DMS79 treated with DMSO at 0.1 percent for 48 hours (cell line): ENCODE data around the gene CEP57.

Source experiments
- DNase-seq: peaks from one replicate; lab custom pipeline; 2025; lab: John Stamatoyannopoulos, UW

The CEP57 gene

DNA sequence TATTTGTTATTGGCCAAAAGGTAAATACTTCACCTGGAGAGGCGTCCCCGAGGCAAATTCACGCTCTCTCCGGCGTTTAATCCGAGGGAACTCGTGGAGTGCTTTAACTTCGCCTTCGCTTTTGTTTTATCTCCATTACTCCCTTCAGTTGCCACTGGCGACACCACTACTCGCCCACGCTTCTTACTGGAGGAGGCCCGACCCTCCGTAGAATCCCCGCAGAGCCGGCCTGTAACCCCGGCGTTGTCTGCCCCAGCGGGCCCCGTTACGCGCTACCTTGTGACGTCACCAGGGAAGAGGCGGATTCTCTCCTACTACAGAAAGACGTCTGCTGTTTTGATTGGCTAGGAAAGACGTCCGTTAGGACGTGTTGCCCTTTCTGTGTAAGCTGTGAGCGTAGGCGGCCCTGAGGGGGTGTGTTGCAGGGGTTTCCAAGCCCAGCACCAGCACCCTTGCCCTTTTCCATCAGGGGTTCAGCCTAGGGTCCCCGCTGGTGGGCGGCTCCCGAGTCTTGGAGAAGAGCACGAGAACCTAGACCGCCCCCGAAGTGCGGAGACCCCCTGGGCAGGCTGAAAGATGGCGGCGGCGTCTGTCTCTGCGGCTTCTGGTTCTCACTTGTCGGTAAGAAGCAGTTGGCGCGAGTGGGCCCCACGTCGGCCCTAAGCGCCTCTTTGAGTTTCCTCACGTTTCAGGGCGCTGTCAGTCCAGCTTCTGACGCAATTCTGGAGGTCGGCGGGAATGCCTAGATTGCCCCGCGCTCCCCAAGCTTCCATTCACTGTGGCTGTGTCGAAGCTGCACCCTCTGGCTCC, at the start of gene CEP57:
CEP57 (plus strand) TSS at position 376 of the 810 bp plus-strand sequence; CDS start at position 577, 201 bp downstream.
- peak; percentile 97 for DNase-seq

DNA sequence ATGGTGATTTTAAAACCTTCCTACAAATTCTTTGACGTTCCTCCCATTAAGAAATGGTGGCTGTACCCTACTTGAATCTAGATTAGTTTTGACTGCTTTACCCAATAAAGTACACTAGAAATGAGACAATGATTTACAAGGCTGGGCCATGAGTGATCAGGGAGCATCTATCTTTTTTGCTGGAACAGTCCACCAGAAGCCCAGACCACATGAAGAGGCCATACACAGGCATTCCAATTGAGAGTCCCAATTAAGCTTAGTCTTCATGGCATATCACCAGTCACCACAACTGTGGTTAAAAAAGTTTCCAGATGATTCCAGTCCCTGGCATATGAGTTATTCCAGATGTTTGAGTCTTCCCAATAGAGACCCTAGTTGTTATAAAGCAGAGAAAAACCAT, 40.2 kb upstream of the CEP57 start:
- DNase-seq, result no peak

DNA sequence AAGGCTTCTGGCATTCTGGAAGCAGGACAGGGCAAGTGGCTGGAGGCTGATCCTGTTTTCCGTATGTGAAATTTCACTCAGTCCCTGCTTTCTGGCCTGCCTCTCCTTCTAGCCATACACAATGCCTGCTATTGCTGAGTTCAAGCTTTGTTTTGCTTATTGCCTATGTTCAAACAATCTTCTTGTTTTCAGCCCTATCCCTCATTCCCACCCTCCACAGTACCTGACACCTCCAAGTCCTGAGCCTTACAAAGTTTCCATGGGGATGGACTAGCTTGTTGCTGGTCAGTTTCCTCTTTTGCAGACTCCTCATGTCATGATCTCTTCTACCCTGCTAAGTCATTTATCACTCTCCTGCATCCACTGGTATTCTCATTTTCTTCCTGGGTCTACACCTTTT, 38.8 kb upstream of the CEP57 start:
- no peak for DNase-seq

DNA sequence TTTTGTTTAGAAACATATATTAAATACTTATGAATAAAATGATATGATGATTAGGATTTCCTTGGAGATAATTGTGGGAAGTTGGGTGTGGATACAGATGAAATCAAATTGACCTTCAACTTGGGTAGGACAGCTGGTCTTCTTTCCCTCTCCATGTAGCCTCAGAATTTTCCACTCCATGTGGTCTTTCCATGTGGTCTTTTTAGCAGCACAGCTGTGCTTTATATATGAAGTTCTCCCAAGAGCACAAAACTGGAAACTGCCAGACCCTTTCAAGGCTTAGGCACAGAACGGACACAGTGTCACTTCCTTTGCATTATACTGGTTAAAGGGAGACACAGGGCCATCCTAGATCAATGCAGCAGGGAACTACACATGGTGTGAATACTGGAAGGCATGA, 29.4 kb upstream of the CEP57 start:
- no peak for DNase-seq

DNA sequence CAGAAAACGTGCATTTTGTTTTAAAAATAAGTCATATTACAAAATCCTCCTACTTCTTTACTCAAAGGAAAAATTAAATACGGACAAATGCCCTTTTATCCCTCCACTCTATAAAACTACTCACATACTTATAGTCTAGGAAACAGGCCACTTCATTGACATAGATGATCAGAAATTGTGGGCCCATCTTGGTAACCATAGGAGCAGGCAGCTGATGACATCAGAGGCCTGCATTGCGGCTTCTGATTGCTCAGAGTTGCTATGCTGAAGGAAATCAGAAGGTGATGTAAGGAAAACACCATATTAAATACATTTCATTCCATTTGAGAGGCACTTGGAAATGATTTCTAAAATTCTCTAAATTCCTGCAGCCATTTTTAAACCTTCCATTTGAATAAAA, 27.8 kb upstream of the CEP57 start:
- no peak for DNase-seq

DNA sequence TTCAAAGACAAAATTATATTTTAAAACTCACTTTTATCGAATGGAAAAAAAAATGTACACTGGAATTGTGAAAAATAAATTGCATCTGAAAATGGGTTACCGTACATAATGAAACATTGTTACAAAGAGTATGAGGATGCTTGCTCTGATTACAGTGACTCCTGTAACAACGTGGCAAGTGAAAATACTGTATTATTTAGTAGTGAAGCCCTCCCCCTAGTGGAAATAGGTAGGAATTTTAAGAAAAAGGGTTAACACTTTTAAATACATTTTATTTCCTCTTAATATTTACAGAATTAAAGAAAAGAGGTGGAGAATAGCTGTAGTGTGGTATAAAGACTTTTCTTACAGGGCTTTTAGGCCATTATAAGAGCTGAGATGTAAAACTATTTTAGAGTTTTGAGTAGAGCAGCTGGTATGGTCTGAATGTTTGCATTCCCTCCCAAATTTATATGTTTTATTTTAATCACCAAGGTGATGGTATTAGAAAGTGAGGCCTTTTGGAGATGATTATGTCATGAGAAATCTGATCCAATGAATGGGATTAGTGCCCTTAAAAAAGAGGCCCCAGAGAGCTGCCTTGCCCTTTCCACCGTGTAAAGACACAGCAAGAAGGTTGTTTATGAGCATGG, 25.9 kb upstream of the CEP57 start:
- DNase-seq, result peak; percentile 85

DNA sequence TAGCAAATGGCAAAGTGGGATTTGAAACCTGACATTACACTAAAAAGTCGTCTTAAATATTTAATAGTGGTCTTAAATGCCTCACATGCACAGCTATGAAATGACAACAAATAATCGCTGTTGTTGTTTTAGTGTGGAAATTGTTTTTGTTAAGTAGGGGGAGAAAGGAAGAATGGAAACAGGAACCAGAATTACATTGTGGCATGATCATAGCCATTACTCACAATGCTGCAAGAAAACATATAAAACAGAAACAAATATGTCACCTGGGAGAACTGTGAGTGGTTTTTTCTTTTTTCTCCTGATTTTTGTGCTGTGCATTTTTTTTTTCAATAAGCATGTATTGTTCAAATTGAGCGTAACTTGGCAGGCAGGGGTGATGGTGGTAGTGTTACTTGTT, 23.6 kb upstream of the CEP57 start:
- DNase-seq, result no peak

DNA sequence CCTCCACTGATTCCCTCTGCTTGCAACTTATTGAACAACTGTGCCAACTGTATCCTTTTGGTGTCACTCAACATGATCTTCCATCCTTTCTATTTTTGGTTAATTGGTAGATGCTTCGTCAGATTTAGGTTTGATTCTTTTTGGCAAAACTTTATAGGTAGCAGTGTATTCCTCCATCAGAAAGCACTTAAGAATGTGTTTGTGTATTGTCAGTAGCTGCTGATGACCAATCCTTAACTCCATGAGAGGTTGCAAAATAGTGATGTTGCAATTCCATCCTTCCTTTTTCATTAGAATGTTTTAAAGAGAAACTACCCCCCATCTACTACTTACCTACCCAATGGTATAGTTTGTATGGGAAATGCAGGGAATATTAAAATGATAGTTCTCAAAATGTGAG, 22.8 kb upstream of the CEP57 start:
- no peak for DNase-seq

DNA sequence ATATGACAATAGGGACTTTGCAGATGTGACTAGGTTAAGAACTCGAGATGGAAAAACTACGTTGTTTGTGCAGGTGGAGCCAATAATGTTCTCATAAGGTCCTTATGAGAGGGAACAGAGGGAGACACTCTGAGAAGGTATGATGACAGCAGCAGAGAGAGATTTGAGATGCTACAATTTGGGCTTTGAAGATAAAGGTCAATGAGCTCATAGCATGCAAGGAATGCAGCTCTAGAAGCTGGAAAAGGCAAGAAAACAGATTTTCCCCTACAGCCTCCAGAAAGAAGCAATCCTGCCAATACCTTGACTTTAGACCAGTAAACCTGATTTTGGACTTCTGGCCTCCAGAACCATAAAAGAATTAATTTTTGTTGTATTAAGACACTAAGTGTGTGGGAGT, 21.8 kb upstream of the CEP57 start:
- DNase-seq, result no peak

DNA sequence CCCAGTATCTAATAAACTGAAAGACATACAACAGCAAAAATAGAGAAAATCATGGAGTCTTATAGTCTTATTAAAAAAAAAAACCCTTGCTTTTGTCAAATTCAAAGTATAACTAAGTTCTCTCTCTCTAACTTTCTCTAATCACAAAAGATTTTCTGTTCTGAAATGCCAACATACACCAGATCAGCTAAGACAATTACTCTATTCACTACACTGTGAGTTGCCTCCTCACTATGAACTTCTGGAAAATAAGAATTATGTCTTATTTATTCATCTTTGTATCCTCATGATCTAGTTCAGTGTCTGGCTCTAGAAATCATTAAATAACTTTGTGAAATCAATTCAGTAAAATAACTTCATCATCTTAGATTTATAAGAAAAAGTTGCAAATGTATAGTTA, 13.4 kb upstream of the CEP57 start:
- DNase-seq, result no peak

DNA sequence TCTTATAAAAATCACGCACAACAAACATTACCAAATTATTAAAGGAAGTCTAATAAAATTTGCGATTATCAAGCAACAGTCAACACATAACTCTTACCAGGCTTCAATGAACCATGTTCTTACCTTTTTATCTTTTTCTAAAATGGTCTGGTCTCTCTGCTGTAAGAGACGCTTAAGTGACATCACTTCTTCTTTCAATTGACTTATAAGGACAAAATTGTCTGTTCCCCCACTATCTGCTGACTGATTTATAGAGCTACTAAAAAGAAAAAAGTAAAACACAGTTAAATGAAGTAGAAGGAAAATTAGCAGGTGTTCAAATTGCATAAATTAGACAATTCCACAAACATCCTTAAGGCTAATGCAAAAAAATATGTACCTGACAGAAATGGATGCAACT, 11.6 kb upstream of the CEP57 start:
- DNase-seq, result no peak

DNA sequence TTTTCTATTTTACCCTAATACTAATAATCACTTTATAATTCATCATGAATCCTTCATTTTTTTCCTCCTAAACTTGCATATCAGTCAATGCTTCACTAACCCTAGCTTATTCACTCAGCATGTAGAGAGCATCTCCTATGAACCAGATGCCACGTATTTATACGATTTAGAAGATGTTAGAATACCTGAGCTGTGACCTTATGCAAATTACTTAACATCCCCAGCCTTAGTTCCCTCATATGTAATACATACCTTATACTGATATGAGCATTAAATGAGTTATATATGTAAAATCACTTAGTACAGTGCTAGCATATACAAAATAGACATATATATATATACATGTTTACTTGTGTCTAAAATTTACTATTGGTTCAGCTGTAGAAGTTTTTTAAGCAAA, 9.8 kb upstream of the CEP57 start:
- DNase-seq, result no peak

DNA sequence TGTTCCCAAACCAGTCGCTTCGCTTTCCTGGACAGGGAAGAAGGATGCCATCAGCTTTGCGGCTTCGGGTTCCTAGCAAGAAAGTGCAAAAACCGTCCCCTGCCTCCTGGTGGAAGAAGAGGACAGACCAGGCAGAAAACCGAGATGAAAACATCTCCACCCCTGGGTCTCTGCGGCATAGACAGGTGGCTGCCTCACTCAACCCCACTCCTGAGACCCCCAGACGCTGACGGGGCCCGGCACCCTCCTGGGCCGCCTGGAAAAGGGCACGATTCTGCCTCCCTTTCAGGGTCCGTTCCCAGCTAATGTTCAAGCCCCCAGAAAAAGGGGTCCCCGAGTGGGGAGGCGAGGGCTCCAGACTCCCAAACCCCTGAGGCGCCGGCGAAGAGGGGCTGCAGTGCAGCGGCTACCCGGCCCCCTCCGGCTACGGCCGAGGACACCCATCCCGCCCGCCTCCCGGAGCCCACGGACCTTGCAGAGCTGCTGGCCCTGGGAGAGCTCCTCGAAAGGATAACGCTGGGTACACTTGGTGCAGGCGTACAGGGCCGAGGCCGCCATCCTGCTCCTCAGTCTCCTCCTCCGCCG, 1.3 kb upstream of the CEP57 start:
- DNase-seq, result peak; percentile 37

DNA sequence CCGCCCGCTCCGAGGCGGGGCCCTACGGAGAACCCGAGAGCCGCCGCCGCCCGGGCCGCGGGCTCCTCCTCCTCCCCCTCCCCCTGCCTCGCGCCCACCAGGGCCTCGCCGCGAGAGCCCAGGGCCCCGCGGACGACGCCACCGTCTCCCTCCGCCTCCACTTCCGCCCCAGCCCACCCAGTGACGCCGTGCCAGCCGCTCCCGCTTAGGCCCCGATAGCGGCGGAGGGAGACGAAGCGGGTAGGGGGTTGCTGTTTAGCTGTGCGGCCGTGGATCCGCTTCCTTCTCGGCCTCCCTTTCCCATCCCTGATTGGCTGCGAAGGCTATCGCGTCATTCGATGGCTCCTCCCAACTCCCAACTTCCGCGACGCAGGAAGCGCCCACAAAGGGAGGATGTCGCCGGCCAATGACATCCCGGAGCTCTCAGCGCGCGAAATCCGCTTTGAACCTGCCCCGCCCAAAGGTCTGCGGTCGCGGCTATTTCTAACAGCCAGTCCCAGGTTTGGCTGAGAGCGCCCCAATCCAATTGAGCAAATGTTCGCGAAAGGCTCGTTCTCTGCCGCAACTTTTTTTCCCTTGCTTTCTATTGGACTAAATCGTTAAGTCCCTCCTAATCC, 684 bp upstream of the CEP57 start, which contains the start of gene FAM76B:
FAM76B (minus strand) TSS at position 277 of the 617 bp plus-strand sequence. CDS start 304 bp downstream, outside the sequence.
- DNase-seq, result peak; percentile 98

DNA sequence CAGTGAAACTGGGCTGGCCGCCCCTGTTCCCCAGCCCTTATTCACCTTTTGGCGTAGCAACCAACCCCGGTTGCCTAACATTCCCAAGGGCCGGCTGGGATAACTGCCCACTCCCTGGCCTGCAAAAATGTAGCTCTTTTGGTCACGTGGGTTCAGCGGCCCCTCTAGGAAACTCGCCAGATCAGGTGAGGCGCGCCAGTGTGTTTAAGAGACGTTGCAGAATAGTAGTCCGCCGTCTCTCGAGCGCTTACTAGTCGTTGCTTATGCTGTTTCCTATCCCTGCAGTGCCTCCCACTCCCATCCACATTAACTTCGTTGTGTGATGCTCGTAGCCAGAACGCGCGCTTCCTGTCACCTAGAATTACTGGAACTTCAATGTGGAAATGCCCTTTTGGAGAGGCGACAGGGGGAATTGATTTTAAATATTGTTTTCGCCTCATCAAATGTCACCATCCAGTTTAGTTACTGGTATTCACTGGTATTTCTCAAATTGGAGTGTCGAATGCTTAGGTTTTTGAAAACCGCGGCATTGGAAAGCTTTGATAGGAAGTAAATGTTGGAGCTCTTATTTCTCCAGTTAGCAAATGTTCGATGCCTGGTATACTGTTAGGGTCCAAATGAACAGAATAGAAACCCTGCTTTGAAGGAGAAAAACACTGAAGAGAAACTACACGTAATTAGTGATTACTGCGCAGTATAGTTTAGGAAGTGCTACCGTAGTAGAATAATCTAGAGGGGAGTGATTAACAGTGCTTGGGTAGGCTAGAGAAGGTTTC, 823 bp downstream of the CEP57 start:
- DNase-seq, result peak; percentile 87

DNA sequence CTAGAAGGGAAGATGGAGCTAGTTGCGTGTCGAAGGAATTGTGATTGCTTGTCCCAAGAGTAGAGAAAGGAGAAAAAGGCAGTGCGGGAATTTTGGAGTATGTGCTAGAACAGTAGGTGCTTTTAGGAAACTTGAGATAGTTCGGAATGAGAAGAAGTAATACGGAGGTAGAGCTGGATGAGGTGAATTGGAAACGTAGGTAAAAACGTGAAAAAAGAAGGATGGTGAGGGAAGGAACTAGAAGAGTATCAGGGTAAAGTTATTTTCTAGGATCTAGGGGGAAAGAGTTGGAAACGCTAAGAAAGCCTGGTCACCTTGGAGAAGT, 1.4 kb downstream of the CEP57 start:
- DNase-seq, result no peak

DNA sequence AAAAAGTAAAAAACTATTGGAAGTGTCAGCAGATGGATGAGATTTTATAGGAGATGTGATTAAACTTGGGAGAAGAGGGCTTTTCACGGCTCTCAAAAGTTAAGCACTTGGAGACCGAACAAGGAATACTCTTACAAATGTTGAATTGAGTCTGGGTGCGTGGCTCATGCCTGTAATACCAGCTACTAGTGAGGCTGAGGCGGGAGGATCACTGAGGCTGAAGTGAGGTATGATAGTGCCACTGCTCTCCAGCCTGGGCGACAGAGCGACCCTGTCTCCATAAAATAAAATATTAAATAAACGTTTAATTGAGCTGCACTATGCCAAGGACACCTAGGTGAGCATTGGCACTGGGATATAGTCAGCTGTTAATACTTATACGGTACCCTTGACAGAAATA, 1.9 kb downstream of the CEP57 start:
- DNase-seq, result no peak

DNA sequence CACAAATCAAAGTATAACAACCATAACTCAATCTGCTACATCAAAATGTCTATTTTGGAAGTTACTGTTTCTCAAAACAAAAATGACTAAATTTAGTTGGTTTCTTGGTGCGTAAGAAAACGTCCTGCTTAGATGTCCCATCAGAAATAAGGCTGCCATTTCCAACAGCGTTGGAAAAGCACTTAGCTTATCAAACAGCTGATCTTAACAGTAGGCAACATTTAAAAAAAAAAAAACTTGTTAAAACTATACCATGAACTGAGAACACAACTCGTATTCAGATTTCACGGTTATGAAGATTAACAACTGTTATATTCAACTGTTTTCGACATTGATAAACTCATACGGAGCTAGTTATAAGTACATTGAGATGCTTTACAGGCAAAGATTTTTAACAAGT, 2.4 kb downstream of the CEP57 start:
- DNase-seq, result no peak

DNA sequence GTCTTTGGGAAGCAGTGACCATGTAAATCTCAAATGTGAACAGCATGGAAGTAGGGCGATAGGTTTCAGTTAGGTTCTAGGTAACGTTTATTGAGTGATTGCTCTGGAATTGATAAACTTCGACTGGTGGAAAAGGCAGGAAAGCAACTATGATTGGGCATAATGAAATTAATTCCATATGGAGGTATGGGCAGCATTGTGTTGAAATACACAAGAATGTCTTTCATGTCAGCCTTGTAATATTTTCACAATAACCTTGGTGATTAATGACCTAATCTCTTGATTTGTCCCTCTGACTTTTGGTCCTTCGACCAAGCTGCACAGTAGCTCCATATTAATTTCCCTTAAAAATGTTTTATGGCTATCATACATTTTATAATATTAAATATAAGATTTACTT, 2.8 kb downstream of the CEP57 start:
- DNase-seq, result no peak

DNA sequence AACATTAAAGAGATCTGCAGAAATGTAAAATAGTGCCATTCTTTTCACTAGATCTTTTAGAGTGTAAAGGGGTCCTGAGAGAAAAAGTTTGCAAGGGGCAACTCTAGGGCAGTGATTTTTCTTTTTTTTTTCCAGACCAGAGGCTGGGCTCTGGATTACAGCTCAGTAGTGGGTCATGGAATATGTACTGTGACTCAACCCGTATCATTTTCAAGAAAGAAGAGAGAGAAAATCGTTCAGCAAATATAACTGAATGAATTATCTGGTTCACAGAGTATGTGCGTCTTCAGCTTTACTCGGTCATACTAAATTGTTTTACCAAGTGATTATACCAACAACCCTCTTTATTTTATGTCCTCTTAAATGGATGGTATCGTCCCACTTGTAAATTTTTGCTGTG, 3.8 kb downstream of the CEP57 start:
- no peak for DNase-seq

DNA sequence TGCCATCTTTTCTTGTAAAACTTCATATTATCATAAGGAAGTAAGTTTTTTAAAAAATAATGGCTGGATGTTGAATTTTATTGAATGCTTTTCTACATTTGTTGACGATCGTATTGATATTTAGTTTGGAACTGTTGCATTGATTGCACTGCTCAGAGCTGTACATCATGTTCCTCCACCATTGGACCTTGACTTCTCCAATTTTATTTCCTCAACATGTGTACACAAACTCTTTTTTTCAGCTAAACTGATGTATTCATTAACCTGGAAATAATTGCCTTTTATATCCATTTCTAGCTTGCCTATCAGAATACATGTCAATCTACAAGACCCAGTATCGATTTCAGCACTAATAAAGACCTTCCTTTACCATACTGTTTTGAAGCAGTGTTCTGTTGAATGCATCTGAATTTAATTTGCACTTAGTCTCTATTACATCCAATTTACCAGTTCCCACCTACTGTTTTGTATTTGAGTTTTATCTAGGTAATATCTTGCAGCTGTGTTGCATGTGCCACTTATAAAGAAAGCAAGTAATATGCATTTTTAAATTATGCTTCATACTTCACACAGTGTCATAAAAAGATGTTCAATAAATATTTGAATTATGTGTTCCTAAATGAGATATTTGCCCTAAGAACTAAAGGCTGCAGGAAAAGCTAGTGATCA, 5.5 kb downstream of the CEP57 start:
- DNase-seq, result no peak

DNA sequence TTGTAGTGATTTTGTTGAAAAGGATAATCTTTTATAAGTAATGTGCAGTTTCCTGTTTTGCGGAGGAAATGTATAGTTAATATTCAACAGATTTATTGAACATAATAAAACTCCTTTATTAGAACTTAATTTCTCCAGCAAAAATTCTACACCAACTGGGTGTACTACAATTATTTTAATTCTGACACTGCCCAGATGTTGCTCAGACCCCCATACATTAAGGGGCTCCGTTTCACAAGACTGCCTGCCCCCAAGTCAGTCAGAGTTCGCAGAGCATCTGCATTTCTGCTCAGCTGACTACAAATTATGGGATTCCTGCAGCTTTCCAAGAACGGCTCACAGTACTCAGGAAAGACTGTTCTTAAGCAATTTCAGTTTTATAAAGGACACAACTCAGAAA, 6.2 kb downstream of the CEP57 start:
- DNase-seq, result no peak
